ENCODE measurements around the gene R3HDML. TPM values are rescaled to one million over a fixed set of nuclear protein-coding genes. Genes with fewer than 3 reads are reported as not detected.
"Not testable (repeated sequence)": the region's sequence is repeated elsewhere in the genome, so short reads cannot be mapped to it uniquely, and the experiment has no call there.

R3HDML gene, protein sequence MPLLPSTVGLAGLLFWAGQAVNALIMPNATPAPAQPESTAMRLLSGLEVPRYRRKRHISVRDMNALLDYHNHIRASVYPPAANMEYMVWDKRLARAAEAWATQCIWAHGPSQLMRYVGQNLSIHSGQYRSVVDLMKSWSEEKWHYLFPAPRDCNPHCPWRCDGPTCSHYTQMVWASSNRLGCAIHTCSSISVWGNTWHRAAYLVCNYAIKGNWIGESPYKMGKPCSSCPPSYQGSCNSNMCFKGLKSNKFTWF
- polyA plus RNA-seq (2012; ENCODE audit: missing spikeins): not detected

DNA sequence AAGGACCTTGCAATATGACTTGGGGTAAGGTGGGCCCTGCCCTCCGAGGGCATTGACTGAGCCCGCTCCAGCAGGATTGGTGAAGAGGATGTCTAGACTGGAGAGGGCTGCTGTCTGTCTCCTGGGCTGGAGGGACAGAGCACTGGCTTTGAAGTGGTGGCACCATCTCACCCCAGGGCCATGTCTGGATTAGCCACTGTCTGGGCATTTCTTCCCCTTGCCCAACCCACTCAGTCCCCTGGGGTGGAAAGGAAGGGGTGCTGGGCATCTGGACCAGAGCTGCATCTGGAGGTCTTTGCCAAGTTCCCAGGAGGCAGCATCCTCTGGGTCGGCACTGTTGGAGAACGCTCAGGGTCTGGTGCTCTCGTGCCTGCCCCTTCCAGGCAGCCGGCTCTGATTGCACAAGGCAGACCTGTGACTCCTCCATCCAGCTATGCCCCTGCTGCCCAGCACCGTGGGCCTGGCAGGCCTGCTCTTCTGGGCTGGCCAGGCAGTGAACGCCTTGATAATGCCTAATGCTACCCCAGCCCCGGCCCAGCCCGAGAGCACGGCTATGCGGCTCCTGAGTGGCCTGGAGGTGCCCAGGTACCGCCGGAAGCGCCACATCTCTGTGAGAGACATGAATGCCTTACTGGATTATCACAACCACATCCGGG is at the start of gene R3HDML:
TSS of gene R3HDML (plus strand) at position 319 of the 656 bp plus-strand sequence. CDS start at position 434, 115 bp downstream.
- no peak for FAIRE-seq
- DNase-seq (ENCODE audit: insufficient read length): no peak
- TF ChIP-seq POLR2A (IDR thresholded peaks at IDR 0.05; ENCODE audit: low read depth, low read length) (no peak), TAF1 (IDR thresholded peaks at IDR 0.05; ENCODE audit: borderline replicate concordance, low read depth, low read length) (no peak), POLR2AphosphoS5 (IDR thresholded peaks at IDR 0.05; ENCODE audit: low read depth, low read length) (no peak)

DNA sequence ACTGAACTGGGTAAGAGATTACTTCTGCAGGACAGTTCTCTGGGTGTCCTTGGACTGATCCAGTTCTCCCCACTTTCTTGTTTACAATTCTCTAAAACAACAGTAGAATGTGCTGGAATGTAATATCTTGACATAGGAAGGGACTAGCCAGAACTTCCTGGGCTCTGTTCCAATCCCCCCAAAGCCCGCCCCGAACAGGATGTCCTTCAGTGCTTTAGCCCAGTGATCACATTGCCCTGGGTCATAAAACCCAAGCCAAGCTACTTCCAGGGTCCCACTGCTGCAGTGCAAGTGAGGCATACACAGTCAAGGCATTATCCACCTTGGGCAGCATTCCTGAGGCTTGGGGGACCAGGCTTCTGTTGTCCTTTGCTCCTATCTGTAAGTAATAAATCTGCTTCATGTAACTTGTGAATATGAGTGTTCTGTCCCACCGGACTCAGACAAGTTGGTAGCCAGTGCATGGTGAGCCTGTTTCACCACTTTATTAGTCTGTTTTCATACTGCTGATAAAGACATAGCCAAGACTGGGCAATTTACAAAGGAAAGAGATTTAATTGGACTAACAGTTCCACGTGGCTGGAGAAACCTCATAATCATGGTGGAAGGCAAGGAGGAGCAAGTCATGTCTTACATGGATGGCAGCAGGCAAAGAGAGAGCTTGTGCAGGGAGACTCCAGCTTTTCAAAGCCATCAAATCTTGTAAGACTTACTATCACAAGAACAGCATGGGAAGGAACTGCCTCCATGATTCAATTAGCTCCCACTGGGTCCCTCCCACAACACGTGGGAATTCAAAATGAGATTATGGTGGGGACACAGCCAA is 49.4 kb upstream of the R3HDML start:
- no peak for TF ChIP-seq TAF1 (IDR thresholded peaks at IDR 0.05; ENCODE audit: borderline replicate concordance, low read depth, low read length)
- TF ChIP-seq POLR2AphosphoS5 (IDR thresholded peaks at IDR 0.05; ENCODE audit: low read depth, low read length): no peak
- no peak for FAIRE-seq
- no peak for DNase-seq (ENCODE audit: insufficient read length)

GRCh38 chr20:44288252-44288651 is 48.6 kb upstream of the R3HDML start:
- DNase-seq (ENCODE audit: insufficient read length) (no peak), FAIRE-seq (no peak)
- TF ChIP-seq POLR2A (IDR thresholded peaks at IDR 0.05; ENCODE audit: low read depth, low read length) (no peak), POLR2AphosphoS5 (IDR thresholded peaks at IDR 0.05; ENCODE audit: low read depth, low read length) (no peak), TAF1 (IDR thresholded peaks at IDR 0.05; ENCODE audit: borderline replicate concordance, low read depth, low read length) (no peak)

GRCh38 chr20:44291754-44292153 is 45.1 kb upstream of the R3HDML start:
- no peak for TF ChIP-seq POLR2A (IDR thresholded peaks at IDR 0.05; ENCODE audit: low read depth, low read length)
- DNase-seq (ENCODE audit: insufficient read length) (no peak), FAIRE-seq (no peak)

DNA sequence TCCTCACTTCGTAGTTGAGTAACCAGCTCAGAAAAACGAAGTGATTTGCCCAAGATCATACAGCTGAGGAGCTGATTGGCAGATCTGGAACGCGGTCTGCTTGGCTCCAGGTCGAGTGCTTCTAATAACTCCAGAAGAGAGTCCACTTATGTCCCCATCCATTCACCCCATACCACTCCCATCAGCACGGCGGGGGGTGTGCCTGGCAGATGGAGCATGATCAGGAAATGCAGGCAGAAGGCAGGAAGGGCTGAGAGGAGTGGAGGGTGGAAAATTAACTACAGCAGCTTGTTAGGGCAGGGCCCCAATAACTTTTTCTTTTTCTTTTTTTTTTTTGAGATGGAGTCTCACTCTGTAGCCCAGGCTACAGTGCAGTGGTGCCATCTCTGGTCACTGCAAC is 40.8 kb upstream of the R3HDML start:
- TF ChIP-seq TAF1 (IDR thresholded peaks at IDR 0.05; ENCODE audit: borderline replicate concordance, low read depth, low read length): no peak
- TF ChIP-seq POLR2AphosphoS5 (IDR thresholded peaks at IDR 0.05; ENCODE audit: low read depth, low read length): no peak
- TF ChIP-seq POLR2A (IDR thresholded peaks at IDR 0.05; ENCODE audit: low read depth, low read length): no peak
- DNase-seq (ENCODE audit: insufficient read length) (no peak), FAIRE-seq (no peak)

DNA sequence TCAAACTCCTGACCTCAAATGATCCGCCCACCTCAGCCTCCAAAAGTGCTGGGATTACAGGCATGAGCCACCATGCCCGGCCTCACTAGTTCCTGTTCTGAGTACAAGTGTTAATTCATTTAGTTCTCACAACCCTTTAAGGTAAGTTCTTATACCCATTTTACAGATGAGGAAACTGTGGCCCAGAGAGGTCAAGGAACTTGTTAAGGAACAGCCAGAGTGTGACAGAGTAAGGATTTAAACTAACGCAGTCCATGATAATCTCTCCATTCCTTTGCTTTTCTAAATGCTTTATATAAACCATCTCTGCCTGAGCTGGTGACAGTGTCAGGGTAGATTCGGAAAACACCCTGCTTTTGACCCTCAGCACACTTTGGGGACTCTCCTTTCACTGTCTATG is 39.1 kb upstream of the R3HDML start:
- no peak for DNase-seq (ENCODE audit: insufficient read length)
- FAIRE-seq: no peak
- TF ChIP-seq POLR2AphosphoS5 (IDR thresholded peaks at IDR 0.05; ENCODE audit: low read depth, low read length): no peak
- no peak for TF ChIP-seq TAF1 (IDR thresholded peaks at IDR 0.05; ENCODE audit: borderline replicate concordance, low read depth, low read length)
- no peak for TF ChIP-seq POLR2A (IDR thresholded peaks at IDR 0.05; ENCODE audit: low read depth, low read length)

GRCh38 chr20:44299011-44299535 is 37.8 kb upstream of the R3HDML start:
- not testable (repeated sequence) for DNase-seq (ENCODE audit: insufficient read length); FAIRE-seq

- TF ChIP-seq POLR2A (IDR thresholded peaks at IDR 0.05; ENCODE audit: low read depth, low read length) (no peak), TAF1 (IDR thresholded peaks at IDR 0.05; ENCODE audit: borderline replicate concordance, low read depth, low read length) (no peak), POLR2AphosphoS5 (IDR thresholded peaks at IDR 0.05; ENCODE audit: low read depth, low read length) (no peak)
- DNase-seq (ENCODE audit: insufficient read length) (no peak), FAIRE-seq (no peak)
These were observed 35.6 kb upstream of the R3HDML start for GRCh38 chr20:44301285-44301684.

DNA sequence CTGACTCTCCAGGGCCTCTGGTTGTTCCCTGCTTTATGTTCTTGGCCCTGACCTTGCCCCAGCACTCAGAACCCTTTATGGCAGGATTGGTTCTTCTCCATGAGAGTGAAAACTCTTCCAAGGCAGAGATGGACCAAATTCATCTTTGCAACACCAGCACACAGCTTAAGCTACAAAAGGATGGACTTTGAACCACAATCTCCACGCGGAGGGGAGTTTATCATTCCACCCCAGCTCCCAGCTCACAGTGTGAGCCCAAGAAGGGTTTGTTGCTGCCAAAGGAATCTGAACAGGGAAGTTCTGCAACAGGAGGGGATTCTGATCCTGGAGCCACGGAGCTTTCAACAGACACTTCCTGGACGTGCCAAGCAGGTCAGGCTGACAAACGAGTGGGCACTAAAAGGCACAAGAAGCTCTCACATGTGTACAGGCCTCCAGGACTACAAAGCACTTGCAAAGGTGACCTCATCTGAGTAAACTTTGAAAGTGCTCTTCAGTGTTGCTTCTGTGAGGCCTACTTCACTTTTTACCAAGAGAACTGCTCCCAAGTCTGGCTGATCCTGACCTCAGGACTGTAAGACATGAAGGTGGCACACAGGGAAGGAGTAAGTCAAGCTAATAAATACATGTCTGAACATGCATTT is 34.7 kb upstream of the R3HDML start:
- DNase-seq (ENCODE audit: insufficient read length) (no peak), FAIRE-seq (no peak)
- TF ChIP-seq TAF1 (IDR thresholded peaks at IDR 0.05; ENCODE audit: borderline replicate concordance, low read depth, low read length): no peak

- DNase-seq (ENCODE audit: insufficient read length): no peak
- TF ChIP-seq POLR2AphosphoS5 (IDR thresholded peaks at IDR 0.05; ENCODE audit: low read depth, low read length) (no peak), TAF1 (IDR thresholded peaks at IDR 0.05; ENCODE audit: borderline replicate concordance, low read depth, low read length) (no peak), POLR2A (IDR thresholded peaks at IDR 0.05; ENCODE audit: low read depth, low read length) (no peak)
- no peak for FAIRE-seq
These were observed 34.1 kb upstream of the R3HDML start for GRCh38 chr20:44302736-44303135.

DNA sequence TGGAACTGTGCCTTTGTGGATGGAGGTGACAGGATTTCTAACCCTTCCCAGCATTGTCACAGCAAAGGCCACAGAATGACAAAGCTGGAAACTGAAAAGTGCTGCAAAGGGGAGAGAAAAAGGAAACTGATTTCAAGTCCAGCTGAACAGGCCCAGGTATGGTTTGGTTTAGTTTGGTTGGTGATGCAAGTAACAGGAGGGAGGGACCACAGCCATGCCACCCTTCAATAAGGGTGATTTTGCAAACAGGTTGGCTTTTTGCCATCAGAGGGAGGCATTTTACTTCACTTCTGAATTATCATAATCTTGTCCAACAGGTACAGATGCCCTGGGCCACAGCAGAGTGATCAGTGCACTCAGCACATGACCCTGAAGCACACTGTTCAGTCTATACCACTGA is 32.5 kb upstream of the R3HDML start:
- no peak for FAIRE-seq
- TF ChIP-seq TAF1 (IDR thresholded peaks at IDR 0.05; ENCODE audit: borderline replicate concordance, low read depth, low read length): no peak
- TF ChIP-seq POLR2A (IDR thresholded peaks at IDR 0.05; ENCODE audit: low read depth, low read length): no peak
- TF ChIP-seq POLR2AphosphoS5 (IDR thresholded peaks at IDR 0.05; ENCODE audit: low read depth, low read length): no peak
- DNase-seq (ENCODE audit: insufficient read length): no peak

Data from GM12892 (cell line).